Measurements from ENCODE around the gene LTA. TPM values are rescaled to one million over a fixed set of nuclear protein-coding genes. Genes with fewer than 3 reads are reported as not detected.

The LTA gene
- total RNA-seq, 1 experiment from 2014 or later = 1.1 TPM

- TF ChIP-seq CTCF (IDR thresholded peaks at IDR 0.05 in 2 of 3, conservative IDR thresholded peaks at IDR 0.05 in 1 of 3; ENCODE audit: borderline replicate concordance in 1 of 3, insufficient read depth in 1 of 3, low read depth in 2 of 3, low read length in 2 of 3) (no peak), SIN3A (IDR thresholded peaks at IDR 0.05; ENCODE audit: low read depth) (no peak)
Observed at GRCh38 chr6:31614075-31614619, 42.1 kb downstream of the LTA start (continued).

- TF ChIP-seq CTCF (IDR thresholded peaks at IDR 0.05 in 2 of 3, conservative IDR thresholded peaks at IDR 0.05 in 1 of 3; ENCODE audit: borderline replicate concordance in 1 of 3, insufficient read depth in 1 of 3, low read depth in 2 of 3, low read length in 2 of 3) (no peak), EZH2phosphoT487 (IDR thresholded peaks at IDR 0.05; ENCODE audit: borderline replicate concordance) (no peak), SP1 (IDR thresholded peaks at IDR 0.05; ENCODE audit: low read depth) (no peak), SRF (IDR thresholded peaks at IDR 0.05; ENCODE audit: low read depth) (no peak), YY1 (IDR thresholded peaks at IDR 0.05; ENCODE audit: extremely low read depth, insufficient replicate concordance, low read depth, low read length) (no peak), CBX3 (IDR thresholded peaks at IDR 0.05; ENCODE audit: low read depth) (no peak), MAX (IDR thresholded peaks at IDR 0.05) (no peak), SIN3A (IDR thresholded peaks at IDR 0.05; ENCODE audit: low read depth) (no peak)
Observed at GRCh38 chr6:31614684-31615578, 42.8 kb downstream of the LTA start, which contains the start of gene AIF1. AIF1 (plus strand) TSS chr6:31615234; CDS start chr6:31615330, 96 bp downstream.

More at GRCh38 chr6:31614684-31615578, 42.8 kb downstream of the LTA start, which contains the start of gene AIF1:
- Histone ChIP-seq H3K9me2 (ENCODE audit: insufficient read depth) (no peaks in the 10 kb centered on the region), H3K4me2 (ENCODE audit: low read length) (no peak within 1 kb of the TSS), H3K36me3 (ENCODE audit: control insufficient read depth in 1 of 2, insufficient read depth in 2 of 2, low read length in 2 of 2) (no peaks in the 10 kb centered on the region), H3K79me2 (ENCODE audit: insufficient read depth, low read length) (no peaks in the 10 kb centered on the region), H4K20me1 (ENCODE audit: insufficient read depth) (no peaks in the 10 kb centered on the region), H2AFZ (ENCODE audit: low read depth, low read length, poor library complexity, severe bottlenecking) (no peak within 1 kb of the TSS), H3K9me3 (ENCODE audit: control insufficient read depth in 1 of 2, insufficient read depth in 1 of 2, low read depth in 1 of 2, low read length in 2 of 2) (no peaks in the 10 kb centered on the region), H3K9ac (ENCODE audit: low read length) (no peak within 1 kb of the TSS), H3K27me3 (ENCODE audit: insufficient read depth, low read length) (no peaks in the 10 kb centered on the region), H3K4me3 (replicated peaks in 1 of 2; ENCODE audit: low read depth in 1 of 2, low read length in 2 of 2) (no peak within 1 kb of the TSS), H3K27ac (ENCODE audit: low read depth, low read length) (no peak within 1 kb of the TSS), H3K4me1 (ENCODE audit: control insufficient read depth in 1 of 2, insufficient read depth in 2 of 2, low read length in 2 of 2) (peaks cover 0 to 6% of the 10 kb centered on the region in 2 experiments; a peak in 3 of 4 replicates)
- RAD21 ChIA-PET (ENCODE audit: low non-redundant PET in 1 of 2, low total read pairs in 2 of 2, uncharacterized antibody in 2 of 2, unreplicated experiment in 2 of 2) = no interaction called here
- DNase-seq (ENCODE audit: low read depth, low spot score) (no peak), ATAC-seq (no peak)
- intact Hi-C loops (cut with micrococcal nuclease) = no loop called here
- POLR2A ChIA-PET = no interaction called here
- BruUV-seq (replicated peaks) = no TSS peak
- CTCF ChIA-PET = interaction anchor here (1.4 kb wide), 1 partner anchor 17 kb away, joined by 5 read pairs; no protein-coding TSS in a partner anchor
